Tongue (tissue), 2 donors: ENCODE results near the gene NLGN1. TPM values are rescaled to one million over a fixed set of nuclear protein-coding genes. Genes with fewer than 3 reads are reported as not detected.

Source experiments
- DNase-seq: peaks from one replicate; pipeline ENCODE4 v3.0.0-alpha.2; 2015
- total RNA-seq: library from RNA; depleted of rRNA; stranded (reverse); fragments of >200 nt; gene quantifications from one replicate; pipeline ENCODE4 v1.2.3, GENCODE V29; 2014

The NLGN1 gene
- total RNA-seq, 1 donor from 2014 or later, result 12.6 TPM

- no peak for DNase-seq
These were observed 373.4 kb downstream of the NLGN1 start for GRCh38 chr3:173770796-173771573.

DNA sequence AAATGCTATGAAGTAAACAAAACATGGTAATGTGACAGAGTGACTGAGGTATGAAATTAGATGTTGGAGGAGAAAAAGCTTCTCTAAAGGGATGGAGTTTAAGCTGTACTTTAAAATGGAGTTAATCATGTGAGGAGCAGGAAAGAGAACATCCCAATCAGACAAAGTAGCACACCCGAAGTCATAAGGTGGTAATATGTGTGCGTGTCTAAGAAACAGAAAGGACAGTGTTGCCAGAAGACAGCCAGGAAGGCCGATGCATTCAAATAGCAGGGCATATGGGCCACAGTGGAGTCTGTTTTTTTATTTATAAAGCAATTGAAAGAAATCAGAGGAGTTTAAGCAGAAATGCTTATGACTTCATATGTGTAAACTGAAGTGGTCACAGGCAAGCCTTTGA is 376.3 kb downstream of the NLGN1 start:
- DNase-seq, result no peak

DNA sequence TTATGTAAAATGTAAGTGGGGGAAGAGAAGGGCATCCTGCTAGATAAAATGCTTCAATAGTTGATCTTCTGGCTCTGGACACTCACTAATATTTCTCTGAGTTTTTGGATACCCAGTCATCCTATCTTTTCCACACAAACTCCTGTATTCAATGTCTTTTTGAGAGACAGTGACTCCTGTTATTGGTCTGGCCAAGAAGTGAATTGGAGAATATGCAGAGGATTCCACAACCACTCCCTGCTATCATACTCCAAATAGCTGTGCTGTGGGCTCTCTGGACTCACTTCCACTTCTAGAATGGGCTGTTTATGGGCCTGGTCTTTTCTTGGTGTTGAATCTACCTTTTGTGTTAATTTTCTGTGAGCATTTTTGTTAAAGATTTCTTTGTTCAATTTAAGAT is 376.8 kb downstream of the NLGN1 start:
- no peak for DNase-seq

DNA sequence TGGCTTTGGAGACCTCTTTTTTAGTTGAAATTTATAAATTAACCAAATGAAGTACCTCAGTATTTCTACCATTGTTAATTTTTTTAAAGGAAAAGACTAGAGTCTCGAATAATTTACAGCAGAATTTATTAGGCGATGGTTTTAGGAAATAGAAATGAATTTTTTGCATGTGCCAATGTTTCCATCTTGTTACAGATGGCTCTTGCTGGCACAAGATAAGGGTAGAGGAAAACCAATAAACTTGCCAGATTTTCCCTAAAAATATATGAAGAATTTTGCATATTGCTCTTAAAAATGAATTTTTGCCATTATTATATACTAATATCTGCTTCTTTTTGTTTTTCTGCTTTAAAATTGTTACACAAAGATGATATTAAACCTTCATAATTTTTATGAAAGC is 380.7 kb downstream of the NLGN1 start:
- DNase-seq, result no peak

GRCh38 chr3:173780067-173780466 is 382.5 kb downstream of the NLGN1 start:
- DNase-seq, result no peak

- no peak for DNase-seq
These were observed 387.5 kb downstream of the NLGN1 start for GRCh38 chr3:173785004-173785403.

- DNase-seq, result no peak
These were observed 392.1 kb downstream of the NLGN1 start for GRCh38 chr3:173789530-173790162.

DNA sequence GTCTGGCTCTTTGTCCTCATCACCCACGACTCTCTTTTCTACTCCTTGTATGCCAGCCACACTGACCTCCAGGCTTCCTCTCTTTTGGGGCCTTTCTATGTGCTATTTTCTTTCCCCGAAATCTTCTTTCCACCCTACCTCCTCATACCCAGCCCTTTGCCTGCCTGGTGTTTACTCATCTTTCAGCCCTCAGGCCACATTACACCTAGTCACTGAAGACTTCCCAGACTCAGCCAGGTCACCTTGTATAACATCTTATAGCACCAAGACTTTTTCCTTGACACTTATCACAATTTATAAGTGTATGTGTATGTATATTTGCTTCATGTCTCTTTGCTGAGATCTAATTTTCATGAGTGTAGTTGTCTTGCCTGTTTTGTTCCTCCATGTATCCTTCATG is 396.4 kb downstream of the NLGN1 start:
- DNase-seq, result no peak

DNA sequence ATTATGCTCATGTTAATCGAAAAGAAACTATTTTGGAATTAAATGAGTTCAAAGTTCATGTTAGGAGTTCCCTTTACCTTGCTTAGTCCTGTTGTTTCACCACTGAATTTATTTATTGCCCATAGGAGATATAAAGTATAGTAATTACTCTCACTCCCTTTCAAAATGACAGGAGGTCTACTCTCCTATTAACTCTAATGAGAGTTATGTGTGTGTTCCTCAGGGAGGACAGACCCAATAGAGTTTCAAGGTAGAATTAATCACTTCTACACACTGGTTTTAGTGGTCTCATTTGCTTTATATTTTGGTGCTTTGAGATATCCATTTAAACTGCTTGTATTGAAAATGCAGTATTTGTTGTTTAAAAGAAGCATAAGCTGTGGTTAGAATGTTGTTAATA is 398.9 kb downstream of the NLGN1 start:
- no peak for DNase-seq

DNA sequence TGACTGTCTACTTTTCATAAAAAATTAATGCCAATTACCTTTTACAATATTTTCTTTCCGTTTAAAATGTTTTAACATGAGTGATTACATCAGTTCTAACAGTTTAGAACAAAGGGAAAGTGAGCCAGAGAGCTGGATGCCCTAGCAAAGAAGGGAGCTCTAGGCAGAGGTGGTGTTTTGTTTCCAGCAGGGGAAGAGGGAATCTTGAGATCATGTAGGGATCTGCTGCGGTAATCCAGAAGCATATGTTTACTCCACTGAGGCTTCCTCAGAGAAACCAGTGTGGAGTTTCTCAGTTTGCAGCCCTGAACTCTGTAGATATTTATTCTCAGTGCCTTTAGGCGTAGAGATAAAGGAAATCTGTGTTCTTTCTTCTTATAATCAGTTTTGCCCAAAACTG is 399.3 kb downstream of the NLGN1 start:
- DNase-seq, result no peak

DNA sequence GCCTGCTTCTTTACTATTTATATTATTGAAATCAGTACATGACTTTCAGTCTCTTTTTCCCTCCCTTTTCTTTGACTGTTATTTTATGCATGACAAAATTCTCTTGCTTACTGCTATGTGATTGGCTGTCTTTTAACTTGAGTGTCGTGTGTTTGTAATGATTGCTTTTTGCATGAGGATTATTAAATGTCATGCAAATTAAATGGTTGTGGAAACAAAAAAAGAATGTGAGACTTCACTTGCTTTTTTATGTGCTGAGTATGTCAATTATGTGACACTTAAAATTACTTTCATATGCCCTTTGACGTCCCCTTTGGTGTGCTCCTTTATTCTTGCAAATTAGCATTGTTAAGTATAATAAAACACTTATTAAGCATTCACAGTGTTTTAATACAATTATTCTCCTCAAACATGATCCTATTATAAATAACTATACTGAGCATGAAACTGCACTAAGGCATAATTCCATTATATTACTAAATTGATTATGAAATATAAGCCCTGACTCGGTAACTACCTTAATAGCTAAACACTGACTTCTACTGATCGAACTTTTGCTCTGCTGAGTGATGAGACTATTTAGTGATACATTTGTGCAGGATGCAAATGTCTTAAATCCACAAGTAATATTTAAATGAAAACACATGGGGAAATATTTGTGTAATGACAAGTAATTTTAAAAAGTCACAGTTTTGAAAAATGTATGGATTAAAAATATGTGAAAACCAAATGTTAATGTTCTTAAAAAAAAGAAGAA is 401.7 kb downstream of the NLGN1 start:
- no peak for DNase-seq

- no peak for DNase-seq
These were observed 402.6 kb downstream of the NLGN1 start for GRCh38 chr3:173800154-173800553.

DNA sequence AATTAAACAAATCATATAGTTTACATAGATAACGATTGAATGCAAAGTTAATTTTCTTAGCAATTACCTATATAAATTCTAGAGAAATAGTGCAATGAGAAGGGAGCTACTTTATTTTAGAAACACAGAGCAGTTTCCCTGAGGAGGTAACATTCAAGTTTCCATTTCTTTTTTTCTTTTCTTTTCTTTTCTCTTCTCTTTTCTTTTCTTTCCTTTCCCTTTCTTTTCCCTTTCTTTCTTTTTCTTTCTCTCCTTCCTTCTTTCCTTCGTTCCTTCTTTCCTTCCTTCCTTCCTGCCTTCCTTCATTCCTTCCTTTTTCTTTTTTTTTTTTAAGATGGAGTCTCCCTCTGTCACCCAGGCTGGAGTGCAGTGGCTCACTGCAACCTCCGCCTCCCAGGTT is 417.3 kb downstream of the NLGN1 start:
- no peak for DNase-seq

GRCh38 chr3:173819368-173819767 is 421.8 kb downstream of the NLGN1 start:
- no peak for DNase-seq

DNA sequence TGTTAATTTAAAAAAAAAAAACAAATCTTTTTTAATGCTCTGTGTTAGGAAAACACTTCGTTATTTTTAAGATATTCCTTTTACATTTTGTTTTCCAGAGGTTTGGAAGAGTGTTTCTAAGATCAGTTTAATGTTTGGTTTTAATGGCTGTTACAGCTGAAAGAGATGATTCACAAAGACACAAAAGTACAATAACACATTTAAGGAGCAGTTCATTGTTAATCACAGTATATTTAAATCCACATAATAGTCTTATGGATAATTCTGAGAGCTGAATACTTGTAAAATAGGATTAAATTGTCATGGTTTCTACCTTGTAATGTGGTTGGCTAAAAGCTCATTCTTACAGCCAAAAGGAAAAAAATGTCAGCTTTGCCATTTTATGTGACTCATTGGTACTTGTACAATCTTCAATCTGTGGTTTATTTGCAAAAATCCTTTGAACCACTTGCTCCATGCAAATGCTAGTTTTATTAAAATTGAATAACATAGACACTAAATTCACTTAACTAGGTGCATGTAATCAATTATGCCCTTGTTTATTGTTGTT is 426.4 kb downstream of the NLGN1 start:
- no peak for DNase-seq

DNA sequence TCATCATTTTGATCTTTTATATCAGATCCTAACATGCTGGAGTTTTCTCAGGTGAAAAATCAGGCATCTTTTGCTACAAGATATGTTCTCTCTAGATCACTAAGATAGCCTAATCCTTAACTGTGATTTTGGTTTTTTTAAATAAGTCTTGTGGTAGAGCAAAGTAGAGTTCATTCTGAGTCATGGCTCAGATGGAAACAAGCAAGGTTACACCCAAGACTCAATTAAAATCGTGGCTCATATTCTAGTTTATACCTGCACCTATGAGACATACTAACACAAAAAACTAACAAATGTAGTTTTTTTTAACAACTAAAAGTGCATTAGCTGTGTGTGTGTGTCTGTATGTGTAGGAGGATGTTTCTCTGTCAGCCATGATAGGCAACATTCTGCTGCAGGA is 428.2 kb downstream of the NLGN1 start:
- DNase-seq, result no peak

DNA sequence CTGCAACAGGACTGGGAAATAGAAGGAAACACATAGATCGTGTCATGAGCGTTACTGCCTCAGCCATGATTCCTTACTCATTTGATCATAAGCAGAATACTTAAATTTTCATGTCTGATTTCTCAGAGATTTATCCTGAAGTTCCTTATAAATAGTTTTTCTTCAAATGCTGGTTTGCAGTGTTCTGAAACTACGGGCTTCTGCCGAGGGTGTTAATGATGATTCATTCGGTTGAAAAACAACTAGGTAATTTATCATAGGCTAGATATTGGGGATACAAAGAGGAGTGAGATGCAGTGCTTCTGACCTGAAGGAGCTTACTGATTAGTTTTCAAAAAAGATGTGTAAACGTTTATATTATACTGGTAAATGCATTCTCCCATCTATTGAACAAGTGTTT is 428.9 kb downstream of the NLGN1 start:
- DNase-seq, result no peak

DNA sequence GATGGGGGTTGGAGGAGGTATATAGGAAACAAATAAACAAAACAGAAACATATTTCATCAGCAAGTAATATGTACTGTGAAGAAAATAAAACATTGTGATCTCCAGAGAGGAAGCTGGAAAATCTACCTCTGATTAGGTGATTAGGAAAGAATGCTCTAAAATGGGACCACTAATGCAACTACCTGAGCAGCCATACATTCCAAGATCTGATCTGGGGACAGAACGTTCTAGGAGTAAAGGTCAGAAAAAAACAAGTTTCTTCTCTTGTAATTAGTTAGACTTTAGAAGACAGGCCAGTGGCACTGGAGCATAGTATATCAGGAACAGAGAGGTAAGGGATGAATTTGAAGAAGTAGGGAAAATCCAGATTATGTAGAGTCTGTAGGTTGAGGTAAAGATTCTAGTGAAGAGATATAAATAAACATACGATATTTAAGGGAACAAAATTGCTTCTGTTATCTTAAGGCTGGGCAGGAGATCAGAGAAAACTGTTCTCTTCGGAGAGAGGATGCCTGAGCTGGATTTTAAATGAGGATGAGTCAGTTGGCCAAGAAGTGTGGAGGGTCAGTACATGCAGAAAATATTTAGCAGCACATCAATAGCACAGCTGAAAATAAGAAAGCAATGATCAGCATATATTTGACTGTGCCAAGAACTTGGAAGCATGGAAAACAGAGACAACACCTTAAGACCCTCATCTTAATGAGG is 429.5 kb downstream of the NLGN1 start:
- no peak for DNase-seq

GRCh38 chr3:173838644-173839043 is 441.1 kb downstream of the NLGN1 start:
- no peak for DNase-seq

DNA sequence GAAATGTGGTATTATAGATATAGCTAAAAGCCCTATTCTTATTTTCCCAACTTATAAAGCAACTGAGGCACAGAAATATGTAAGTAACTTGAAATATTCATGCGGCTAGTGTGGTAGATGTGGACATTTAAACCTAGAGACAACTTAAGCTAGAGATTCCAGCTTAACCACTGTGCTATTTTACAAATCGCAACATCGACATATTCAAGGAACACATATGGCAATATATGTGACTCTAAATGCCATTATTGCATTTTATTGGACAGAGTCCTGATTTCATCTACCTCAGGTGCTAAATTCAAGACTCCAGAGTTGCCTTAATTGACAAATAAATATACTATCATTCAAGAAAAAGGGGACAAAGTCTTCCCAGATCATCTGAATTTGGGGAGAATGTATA is 442.3 kb downstream of the NLGN1 start:
- DNase-seq, result no peak

DNA sequence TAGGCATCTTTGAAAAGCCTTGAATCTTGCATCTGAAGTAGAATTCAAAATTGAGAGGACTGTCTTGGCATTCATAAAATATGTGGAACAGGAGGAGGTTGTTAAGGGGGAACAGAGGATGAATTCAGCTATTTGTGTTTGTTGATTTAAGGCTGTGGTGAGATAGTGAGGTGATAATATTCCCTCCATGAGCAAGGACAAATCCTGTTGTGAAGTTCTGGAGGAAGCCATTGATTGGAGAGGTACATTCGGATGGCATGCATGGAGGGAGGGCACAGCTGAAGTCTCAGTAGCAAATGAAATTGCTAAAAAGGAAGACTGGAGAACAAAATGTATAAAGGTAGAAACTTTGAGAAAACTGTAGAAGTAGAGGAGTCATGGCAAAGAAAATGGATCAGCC is 443.8 kb downstream of the NLGN1 start:
- no peak for DNase-seq

- DNase-seq, result no peak
These were observed 445.5 kb downstream of the NLGN1 start for GRCh38 chr3:173843060-173843459.

DNA sequence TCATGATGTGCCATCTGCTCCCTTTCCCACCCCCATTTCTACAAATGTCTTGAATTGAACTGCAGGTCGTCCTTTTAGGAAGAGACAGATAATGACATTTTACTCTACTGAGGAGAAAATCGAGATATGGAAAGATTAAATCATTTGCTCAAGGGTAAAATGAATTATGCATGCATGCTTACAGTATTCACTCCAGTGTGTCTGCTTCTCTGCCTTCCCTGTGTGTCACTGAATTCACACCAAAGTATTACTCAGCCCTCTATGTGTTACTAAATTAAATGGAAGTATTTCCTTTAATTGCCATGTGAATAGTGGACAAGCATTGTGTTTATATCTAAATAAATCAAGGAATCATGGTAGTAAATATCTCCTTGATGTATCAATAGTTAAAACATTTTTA is 449.0 kb downstream of the NLGN1 start:
- no peak for DNase-seq
